ENCODE measurements around the gene ARSG.
"Not testable (repeated sequence)": the region's sequence is repeated elsewhere in the genome, so short reads cannot be mapped to it uniquely, and the experiment has no call there.

The ARSG gene

DNA sequence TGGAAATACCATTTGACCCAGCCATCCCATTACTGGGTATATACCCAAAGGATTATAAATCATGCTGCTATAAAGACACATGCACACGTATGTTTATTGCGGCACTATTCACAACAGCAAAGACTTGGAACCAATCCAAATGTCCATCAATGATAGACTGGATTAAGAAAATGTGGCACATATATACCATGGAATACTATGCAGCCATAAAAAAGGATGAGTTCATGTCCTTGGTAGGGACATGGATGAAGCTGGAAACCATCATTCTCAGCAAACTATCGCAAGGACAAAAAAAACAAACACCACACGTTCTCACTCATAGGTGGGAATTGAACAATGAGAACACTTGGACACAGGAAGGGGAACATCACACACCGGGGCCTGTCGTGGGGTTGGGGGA, 9.3 kb upstream of the ARSG start:
- not testable (repeated sequence) for DNase-seq

DNA sequence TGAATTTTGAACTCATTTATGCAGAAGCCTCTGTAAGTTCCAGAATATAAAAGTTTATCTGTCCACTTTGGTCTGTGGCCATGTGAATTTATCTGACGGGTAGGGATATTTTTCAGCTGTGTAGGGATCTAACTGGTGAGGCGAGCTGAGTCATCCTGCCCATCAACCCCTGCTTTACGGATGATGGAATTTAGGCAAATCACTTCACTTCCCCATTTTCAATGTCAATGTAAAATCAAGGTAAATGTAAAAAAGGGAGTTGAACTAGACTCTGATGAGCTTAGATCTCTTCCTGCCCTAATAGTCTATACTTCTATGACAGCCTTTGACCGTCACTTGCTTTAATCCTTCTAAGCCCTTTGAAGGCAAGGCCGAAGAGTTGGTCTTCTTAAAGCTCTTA, 2.9 kb upstream of the ARSG start:
- DNase-seq: no peak

DNA sequence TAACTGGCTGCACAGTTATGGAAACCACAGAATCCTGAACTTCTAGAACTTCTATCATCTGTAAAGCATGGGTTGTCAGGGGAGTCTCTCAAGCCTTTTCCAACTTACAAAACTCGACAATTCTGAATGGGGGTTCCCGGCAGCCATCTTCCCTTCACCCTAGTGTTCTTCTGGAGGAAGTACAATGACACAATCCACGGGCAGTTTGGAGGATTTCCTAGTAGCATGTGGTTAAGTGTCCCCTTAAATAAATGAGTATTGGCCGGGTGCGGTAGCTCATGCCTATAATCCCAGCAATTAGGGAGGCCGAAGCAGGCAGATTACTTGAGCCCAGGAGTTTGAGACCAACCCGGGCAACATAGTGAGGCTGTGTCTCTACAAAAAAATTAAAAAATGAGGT, 2.5 kb upstream of the ARSG start:
- DNase-seq: peak; percentile 47

DNA sequence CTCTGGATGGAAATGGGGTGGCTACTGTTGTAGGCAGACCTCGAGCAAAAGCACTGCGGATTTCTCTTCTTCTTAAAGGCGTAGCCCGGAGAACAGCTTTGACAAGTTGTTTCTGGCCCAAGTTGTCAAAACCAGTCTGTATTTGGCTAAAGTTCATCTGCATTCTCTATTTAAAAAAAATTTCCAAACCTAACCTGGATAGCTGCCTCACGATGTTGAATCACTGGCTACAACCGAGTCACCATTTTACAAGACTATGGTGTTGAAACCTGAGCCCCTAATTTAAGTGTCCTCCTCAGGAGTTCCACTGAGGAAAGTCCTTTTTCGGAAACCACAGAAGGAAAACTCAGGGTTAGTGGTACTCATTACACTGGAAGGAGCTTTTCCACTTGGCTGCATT, 1.8 kb upstream of the ARSG start:
- no peak for DNase-seq

DNA sequence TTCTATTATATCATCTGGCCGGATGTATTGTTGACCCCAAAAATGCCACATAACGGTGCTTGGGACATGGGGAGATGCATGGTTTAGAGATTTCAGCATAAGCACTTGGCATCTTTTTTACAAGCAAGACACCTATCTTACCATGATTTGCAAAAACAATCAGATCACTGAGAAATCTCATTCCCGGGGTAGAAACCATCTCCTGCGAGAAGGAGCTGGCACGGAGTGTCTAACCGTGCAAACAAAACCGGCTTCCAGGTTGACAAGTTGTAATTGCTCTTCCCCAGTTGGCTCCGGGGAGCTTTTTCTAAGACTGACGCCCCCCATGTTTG, 1.4 kb upstream of the ARSG start:
- DNase-seq: no peak

- DNase-seq: peak; percentile 80
Observed at GRCh38 chr17:68290268-68290954, 884 bp upstream of the ARSG start.

DNA sequence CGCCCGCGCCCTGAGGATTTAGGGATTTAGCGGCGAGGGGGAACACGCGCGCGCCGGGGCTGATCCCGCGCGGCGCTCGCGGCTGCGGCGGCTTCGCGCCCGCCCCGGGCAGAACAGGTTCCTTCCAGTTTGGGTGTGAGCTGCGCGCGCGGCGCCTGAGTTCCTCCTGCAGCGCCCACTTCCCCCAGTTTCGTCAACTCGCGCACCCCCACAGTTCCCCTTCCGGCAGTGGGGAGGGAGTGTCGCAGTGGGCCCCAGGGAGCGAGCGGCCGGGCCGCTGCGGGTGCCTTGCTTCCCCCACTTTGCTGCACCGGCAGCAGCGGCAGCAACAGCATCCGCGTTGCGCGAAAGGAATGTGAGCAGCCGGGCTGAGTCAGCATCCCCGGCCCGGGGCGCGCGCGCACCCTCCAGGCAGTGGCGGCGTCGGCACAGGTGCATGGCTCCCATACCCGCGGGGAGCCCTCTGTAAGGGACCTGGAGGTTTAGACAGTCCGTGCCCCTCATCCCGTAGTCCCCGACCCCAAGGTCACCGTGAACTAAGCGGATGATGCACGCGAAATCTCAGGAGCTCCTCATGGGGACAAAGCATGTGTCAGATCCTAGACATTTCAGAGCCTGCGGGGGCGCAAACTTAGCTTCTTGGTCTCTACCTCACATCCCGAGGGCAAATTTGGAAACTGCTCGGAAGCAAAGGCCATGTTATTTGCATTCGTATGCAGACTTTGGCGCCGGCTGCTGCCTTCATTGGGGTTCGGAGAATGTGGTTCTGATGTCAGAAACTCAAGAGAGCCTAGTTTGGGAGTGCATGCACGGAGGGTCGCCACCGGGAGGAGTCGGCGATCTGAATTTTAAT, 767 bp downstream of the ARSG start:
- peak; percentile 95 for DNase-seq

- no peak for DNase-seq
Observed at GRCh38 chr17:68292689-68293040, 1.4 kb downstream of the ARSG start.

DNA sequence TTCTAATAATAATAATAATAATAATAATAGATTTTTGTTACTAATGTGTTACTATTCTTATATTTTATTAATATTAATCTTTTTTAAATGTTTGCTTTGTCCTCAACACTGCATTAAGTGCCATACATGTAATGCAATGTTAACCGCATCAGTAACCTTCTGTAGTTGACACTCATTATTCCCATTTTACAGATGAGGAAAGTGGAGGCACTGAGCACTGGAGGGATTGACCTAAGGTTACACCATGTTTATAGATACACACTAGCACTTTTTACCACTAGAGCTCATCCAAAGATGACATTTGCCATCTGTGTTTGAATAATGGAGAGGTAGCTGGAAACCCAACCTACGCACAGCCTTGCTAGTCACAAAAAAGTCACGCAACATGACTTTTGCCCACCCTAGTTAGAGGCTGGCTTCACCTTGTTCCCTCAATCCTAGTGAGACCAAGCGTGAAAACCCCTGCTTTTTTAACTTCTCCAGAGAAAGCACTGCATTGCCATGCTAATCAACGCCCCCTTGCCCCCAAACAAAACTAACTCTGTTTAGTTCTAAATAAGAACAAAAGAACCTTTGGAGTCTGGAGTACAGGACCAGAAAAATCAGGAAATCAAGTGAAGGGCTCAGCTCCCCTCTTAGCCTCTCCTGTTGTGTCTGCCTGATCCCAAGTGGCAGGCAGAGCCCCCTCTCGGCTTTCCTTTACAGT, 2.3 kb downstream of the ARSG start:
- DNase-seq: no peak

DNA sequence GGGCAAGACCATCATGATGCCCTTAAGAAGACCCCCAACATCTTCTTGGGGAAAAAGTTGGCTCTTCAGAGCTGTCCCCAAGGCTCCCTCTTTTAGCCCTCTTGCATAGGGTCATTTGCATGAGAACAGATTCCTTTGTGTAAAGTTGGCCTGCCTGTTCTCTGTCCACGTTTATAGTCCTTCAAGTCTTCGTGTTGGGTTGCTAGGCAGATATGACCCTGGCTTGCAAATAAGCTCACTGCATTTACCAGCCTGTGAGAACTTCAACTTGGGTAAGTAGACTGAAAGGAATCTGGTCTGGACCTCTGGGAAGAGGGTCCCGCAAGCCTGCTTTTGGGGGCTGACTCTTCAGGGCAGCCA, 2.9 kb downstream of the ARSG start:
- no peak for DNase-seq

GRCh38 chr17:68294617-68295016, 3.3 kb downstream of the ARSG start:
- no peak for DNase-seq

- no peak for DNase-seq
Observed at GRCh38 chr17:68295086-68295485, 3.8 kb downstream of the ARSG start.

DNA sequence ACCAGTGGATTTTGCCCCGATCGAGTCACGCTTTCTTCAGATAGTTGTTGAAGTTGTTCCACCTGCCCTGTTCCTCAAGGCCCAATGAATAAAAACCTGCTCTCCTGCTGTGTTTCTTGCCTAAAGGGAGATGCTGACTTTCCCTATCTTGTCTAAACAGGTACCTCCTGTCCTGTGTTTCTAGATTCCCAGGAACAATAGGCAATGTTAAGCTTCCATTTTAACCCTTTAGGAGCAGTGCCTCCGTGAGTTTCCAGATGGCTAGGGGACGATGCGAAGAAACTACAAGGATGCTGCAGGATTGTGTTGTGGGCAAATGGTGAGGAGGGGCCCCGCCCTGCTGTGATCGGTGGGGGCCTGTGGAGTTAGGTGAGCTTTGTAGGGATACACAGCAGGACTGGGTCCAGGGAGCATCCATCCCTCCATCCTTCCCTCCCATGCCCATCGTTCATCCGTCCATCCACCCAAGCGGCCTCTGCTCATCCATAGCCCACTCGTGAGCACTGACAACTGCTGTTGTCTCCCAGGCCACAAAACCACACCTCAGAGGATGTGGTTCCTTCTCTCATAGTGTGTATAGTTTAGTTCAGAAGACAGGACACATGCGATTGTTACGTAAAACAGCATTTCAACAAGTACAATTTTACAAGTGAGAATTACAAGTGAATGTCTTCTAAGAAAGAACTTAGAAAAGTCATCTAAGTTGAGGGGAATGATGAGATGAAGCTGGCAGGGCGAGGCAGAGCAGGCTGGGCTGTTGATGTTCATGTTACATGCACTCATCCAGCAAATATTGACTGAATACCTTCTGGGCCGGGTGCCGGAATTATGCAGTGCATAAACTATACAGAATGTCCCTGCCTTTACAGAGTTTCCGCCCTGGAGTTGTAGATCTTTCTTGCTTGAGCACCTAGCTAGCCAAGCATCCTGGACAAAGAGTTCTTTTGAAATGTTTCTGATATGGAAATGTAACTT, 5.2 kb downstream of the ARSG start:
- DNase-seq: peak; percentile 79

- DNase-seq: peak; percentile 10
Observed at GRCh38 chr17:68297195-68297594, 5.9 kb downstream of the ARSG start.

- no peak for DNase-seq
Observed at GRCh38 chr17:68298601-68299000, 7.3 kb downstream of the ARSG start.

- no peak for DNase-seq
Observed at GRCh38 chr17:68299817-68300216, 8.5 kb downstream of the ARSG start.

GRCh38 chr17:68301438-68301959, 10.2 kb downstream of the ARSG start:
- no peak for DNase-seq

DNA sequence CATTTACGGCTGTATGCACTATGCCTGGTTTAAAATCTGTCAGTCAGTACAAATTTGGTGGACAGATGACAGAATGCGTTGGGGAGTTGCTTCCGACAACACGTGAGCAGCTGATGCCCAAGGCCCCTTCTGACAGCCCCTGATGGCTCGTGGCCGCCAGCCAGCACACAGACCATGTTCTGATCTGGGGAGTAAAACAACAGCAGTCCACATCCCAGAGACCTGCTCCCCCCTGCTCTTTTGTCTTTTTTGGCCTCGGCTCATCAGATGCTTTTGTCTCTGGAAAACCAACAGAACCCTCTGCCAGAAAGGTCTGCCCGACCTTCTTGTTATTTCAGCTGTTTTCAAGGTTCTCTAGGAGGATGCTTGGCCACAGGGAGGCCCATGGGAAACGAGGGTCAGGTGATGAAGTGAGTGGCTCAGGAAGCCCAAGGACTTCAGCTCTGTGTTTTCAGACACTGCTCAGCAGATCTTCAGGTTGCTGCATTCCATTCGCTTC, 10.8 kb downstream of the ARSG start:
- no peak for DNase-seq

- no peak for DNase-seq
Observed at GRCh38 chr17:68302666-68303065, 11.4 kb downstream of the ARSG start.

- no peak for DNase-seq
Observed at GRCh38 chr17:68304706-68305105, 13.4 kb downstream of the ARSG start.

DNA sequence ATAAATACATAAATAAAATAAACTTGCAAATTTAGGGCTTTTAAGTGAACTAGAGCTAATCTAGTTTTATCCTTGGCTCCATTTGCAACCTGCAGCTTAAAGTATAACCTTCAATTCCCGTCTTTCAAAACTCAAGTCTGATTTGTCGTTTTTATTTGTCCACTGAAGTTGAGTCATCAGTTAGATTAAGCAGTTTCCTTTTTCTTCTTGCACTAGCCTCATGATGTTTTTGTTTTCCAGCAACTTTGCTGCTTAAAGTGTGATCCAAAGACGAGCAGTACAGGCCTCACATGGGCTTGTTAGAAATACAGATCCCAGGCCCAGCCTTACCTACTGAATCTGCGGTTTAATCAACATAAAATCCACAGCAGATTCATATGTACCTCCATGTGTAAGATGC, 13.8 kb downstream of the ARSG start:
- no peak for DNase-seq

GRCh38 chr17:68306819-68307218, 15.5 kb downstream of the ARSG start:
- no peak for DNase-seq

GRCh38 chr17:68307443-68307842, 16.1 kb downstream of the ARSG start:
- DNase-seq: no peak

Data from CD4-positive, alpha-beta T cell treated with Interleukin-21 for 1 hour (primary cell).